HG03139 (cell line): ENCODE measurements around the gene DEPDC1B.
"Not testable (repeated sequence)": the region's sequence is repeated elsewhere in the genome, so short reads cannot be mapped to it uniquely, and the experiment has no call there.

Source experiments
- ATAC-seq: cut with Tn5 transposase; IDR thresholded peaks from one replicate; pipeline ENCODE4 v1.9.1; 2021; ENCODE audit not compliant: unreplicated experiment

Gene DEPDC1B

GRCh38 chr5:60700416-60700757, 421 bp upstream of the DEPDC1B start:
- ATAC-seq = peak; percentile 9

GRCh38 chr5:60699288-60699608, 718 bp downstream of the DEPDC1B start:
- no peak for ATAC-seq

DNA sequence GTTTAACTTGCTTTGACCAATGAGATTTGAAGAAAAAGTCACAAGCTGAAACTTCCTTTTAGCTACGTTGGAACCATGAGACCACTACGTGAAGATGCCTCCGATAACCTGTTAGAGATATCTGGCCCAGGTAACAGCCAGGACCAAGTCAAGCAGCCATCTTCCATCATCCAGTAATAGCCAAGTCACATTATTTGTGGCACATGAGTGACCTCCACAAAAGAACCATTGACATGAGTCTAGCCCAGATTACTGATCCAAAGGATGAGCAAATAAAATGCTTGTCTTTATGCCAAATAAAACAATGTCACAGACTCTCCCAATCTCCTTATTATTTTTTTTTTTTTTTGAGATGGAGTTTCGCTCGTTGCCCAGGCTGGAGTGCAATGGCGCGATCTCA, 1.6 kb downstream of the DEPDC1B start:
- no peak for ATAC-seq

GRCh38 chr5:60690326-60690725, 9.6 kb downstream of the DEPDC1B start:
- no peak for ATAC-seq

GRCh38 chr5:60688980-60689379, 11.0 kb downstream of the DEPDC1B start:
- no peak for ATAC-seq

GRCh38 chr5:60687927-60688720, 11.8 kb downstream of the DEPDC1B start:
- peak; percentile 86 for ATAC-seq

DNA sequence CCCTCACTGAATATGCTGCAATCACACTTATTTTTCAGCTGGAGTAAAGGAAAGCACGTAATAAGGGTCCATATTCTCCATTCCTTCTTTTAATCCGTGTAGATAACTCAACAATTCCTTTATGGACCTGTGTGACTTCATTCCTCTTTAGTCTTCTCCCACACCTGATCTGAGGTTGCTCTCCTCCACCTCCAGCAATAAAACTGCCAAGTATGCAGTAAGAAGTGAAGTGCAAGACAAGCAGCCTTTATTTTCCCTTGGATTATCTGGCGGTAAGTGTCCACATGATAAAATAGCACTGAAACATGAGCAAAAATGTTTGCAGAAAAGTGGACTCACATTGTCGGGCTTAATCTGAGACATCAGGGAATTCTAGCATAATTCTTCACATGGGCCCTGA, 13.8 kb downstream of the DEPDC1B start:
- ATAC-seq = no peak

DNA sequence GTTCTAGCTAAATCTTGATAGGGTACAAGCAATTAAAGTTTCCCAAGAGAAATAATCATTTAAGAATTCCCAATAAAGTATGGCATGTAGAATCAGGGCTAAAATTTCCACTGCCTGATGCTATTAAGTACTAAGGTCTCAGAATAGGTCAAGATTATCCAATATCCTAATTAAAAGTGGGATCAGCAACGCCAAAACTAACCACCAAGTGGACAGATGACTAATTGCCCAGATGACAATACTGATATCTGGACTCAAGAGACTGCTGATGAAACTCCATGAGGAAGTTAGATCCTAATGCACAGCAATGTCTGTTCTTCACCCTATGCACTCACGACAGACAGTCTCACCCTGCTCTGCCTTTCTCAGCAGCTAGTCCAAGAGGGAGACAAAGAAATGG, 14.3 kb downstream of the DEPDC1B start:
- no peak for ATAC-seq

GRCh38 chr5:60685028-60685427, 14.9 kb downstream of the DEPDC1B start:
- no peak for ATAC-seq

GRCh38 chr5:60682007-60682406, 18.0 kb downstream of the DEPDC1B start:
- ATAC-seq = not testable (repeated sequence)

GRCh38 chr5:60679816-60680215, 20.1 kb downstream of the DEPDC1B start:
- ATAC-seq = no peak

- ATAC-seq = peak; percentile 57
Observed at GRCh38 chr5:60677850-60678664, 21.9 kb downstream of the DEPDC1B start.

DNA sequence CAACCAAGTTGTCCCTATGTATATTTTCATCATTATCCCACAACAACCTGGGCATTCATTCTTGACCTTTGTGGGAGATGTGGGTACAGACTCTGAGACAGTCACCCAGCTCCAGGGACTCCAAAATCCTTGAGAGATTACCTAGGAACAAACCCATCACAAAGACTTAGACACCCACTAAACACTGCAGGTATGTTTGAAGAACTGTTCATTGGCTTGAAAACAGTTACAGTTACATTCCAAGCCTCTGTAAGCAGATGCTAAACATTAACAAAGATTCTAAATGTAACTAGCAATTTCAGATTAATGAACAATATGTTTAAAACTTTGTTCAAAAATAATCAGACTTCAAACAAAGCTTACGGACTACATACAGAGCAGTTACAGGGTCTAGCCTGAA, 24.7 kb downstream of the DEPDC1B start:
- ATAC-seq = no peak

DNA sequence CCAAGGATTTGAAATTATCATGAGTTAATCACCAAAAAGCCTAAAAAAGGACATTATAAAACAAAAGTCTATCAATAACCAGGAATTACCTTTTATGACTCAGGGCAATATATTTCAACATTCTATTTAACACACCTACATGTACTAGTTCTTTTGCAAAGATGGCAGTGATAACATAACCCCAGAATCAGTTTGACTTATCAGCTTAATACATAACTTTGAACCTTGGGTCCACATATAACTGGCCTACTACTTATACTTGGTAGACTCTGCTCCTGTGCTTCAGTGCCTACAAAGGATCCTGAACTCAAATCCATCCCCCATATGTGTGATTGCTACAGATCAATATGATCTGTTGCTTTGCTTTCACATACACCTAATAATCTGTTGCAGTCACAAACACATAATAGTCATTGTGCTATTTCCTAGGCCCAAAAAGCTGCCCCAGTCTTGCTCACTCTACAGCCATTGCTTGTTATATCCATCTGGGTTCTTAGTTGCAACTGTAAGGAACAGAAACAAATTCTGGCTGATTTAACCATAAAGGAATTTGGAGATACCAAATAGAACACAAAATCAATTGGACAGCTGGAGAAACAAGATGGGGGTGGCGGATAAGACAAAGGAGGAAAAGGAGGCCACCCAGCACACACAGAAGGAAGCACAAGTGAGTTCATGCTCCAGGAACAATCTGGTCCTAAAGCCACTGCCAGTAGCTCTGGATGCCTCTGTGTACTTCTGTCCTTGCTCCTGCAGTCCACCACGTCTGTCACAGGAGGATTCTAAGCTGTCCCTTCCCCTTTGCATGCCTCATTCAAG, 25.5 kb downstream of the DEPDC1B start:
- ATAC-seq = no peak

DNA sequence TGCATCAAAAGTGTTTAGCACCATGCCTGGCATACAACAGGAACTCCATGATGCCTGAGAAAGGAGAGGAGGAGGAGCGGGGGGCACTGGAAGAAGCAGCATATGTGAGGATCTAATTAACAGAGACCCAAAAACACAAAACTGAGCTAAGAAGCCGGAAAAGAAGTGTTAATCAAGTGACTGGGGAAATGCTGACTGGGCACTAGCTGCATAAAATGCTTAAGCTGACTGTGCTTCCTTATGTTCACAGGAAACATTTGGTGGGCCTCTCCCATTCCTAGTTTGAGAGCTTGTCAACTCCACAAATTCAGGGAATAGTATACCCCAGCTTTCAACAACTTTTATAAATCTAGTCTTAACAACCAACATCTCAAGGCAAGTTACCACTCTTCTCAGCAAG, 26.6 kb downstream of the DEPDC1B start:
- no peak for ATAC-seq

GRCh38 chr5:60672693-60673264, 27.2 kb downstream of the DEPDC1B start:
- ATAC-seq = no peak

DNA sequence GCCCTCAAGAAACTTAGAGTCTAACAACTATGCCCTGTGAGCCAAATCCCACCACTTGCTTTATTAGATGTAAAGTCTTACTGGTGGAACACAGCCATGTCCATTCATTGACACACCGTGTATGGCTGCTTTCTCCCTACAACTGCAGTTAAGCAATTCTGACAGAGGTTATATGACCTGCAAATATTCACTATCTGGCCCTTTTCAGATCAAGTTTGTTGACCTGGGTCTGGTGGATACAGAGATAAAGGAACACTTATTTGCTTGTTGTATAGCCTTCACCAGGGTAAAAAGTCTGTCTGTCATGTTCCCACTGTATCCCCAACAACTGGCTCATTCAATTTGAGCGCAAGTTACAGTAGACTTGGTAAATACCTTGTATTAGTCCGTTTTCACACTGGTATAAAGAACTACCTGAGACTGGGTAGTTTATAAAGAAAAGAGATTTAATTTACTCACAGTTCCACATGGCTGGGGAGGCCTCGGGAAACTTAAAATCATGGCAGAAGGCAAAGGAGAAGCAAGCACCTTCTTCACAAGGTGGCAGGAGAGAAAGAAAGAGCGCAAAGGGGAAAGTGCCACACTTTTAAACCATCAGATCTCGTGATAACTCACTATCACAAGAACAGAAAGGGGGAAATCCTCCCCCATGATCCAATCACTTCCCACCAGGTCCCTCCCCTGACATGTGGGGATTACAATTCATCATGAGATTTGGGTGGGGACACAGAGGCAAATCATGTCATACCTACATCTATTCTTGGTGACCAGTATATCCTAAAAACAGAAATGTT, 27.9 kb downstream of the DEPDC1B start:
- no peak for ATAC-seq

DNA sequence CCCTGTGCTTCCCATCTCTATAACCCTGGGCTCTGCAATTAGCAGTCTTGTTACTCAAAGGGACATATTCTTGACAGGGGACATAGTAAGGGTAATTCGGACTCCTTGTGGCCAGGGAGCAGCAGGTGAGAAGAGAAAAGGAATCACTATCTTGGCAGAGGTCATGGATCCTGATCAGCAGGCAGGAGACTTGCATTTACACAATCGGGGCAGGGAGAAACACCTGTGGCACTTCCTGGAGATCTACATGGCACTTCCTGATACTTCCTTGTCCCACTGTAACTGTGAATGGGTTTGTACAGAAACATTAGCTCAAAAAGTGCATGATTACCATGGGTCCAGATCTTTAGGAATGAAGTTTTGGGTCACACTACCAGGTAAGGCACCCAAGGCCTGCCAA, 29.2 kb downstream of the DEPDC1B start:
- ATAC-seq = no peak

DNA sequence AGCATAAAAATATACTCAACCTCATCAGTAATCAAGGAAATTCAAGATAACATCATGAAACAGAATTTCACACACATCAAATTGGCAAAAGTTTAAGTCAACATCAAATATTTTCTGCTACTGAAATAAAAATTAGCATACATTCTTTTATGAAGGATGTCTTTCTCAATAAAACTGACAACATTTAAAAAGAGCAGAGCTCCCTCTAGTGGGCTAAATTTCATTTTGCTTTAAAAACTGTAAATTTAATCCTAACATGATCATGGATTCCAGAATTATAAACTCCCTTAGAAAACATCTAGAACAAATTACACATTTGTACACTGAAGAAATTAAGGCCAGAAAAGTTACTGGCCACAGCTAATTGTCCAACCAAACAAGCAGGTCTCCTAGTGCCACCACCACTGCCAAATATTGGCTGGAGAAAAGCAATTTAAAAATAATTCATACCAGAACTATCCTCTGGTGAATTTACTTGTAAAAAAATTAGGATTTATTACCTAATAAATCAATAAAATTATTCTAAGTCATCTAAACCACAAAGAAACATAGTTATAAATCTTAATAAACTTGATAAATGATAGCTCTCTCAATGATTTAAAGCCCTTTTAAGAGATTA, 31.2 kb downstream of the DEPDC1B start:
- ATAC-seq = no peak
